DND-41 (cell line): ENCODE results near the gene TSPEAR.

ENCODE experiments used
- CTCF ChIP-seq: IDR thresholded peaks from 2 replicates; pipeline ENCODE4 v1.5.1; 2012; ENCODE audit warnings: borderline replicate concordance, low read length, moderate library complexity, mild to moderate bottlenecking; ENCODE audit not compliant: poor library complexity, severe bottlenecking; ENCODE audit errors: extremely low read depth
- EZH2 ChIP-seq: IDR thresholded peaks from 3 replicates; pipeline ENCODE4 v1.6.1; 2012; ENCODE audit warnings: borderline replicate concordance, low read depth, mild to moderate bottlenecking, moderate library complexity, low read length, inconsistent platforms; ENCODE audit not compliant: severe bottlenecking

DNA sequence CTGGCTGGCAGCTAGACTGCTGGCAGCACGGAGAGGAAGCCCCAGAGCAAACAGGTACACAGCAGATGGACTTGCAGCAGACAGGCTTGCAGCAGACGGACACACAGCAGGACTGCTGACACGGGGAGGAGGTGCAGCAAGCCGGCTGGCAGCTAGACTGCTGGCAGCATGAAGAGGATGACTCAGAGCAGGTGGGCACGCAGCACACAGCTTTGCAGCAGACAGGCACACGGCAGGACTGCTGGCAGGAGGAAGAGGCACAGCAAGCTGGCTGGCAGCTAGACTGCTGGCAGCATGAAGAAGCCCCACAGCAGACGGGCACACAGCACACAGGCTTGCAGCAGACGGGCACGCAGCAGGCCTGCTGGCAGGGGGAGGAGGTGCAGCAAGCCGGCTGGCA is 160.6 kb downstream of the TSPEAR start:
- no peak for TF ChIP-seq CTCF
- TF ChIP-seq EZH2, result no peak
